ENCODE measurements around the gene SLC25A41. TPM values are rescaled to one million over a fixed set of nuclear protein-coding genes. Genes with fewer than 3 reads are reported as not detected.

The SLC25A41 gene
- total and polyA plus RNA-seq, 2 of the 13 experiments (the other 11 are each of a cell fraction or from before 2014, with no cell fraction given), result 0.33 to 0.95 TPM

GRCh38 chr19:6464070-6464873 is 30.7 kb upstream of the SLC25A41 start, which contains the start of gene CRB3 (continued):
- no peak for TF ChIP-seq ZNF577 (CRISPR knock-in tag; IDR thresholded peaks at IDR 0.05; ENCODE audit: borderline replicate concordance, low read depth)
- TF ChIP-seq YEATS2 (CRISPR knock-in tag; IDR thresholded peaks at IDR 0.05; ENCODE audit: borderline replicate concordance), result no peak; the same call in 1 of the 2 replicates
- no peak for TF ChIP-seq TBP (CRISPR knock-in tag; IDR thresholded peaks at IDR 0.05)
- no peak for TF ChIP-seq ZNF205 (CRISPR knock-in tag; IDR thresholded peaks at IDR 0.05)
- 0 out of 2 replicates have a peak, but pooled peaks have one; percentile 51 for TF ChIP-seq ZSCAN31 (CRISPR knock-in tag; IDR thresholded peaks at IDR 0.05; ENCODE audit: low read depth)
- no peak for TF ChIP-seq MEIS1 (CRISPR knock-in tag; IDR thresholded peaks at IDR 0.05; ENCODE audit: borderline replicate concordance)
- TF ChIP-seq RORA (CRISPR knock-in tag; IDR thresholded peaks at IDR 0.05), result no peak
- TF ChIP-seq, protein P1, sequence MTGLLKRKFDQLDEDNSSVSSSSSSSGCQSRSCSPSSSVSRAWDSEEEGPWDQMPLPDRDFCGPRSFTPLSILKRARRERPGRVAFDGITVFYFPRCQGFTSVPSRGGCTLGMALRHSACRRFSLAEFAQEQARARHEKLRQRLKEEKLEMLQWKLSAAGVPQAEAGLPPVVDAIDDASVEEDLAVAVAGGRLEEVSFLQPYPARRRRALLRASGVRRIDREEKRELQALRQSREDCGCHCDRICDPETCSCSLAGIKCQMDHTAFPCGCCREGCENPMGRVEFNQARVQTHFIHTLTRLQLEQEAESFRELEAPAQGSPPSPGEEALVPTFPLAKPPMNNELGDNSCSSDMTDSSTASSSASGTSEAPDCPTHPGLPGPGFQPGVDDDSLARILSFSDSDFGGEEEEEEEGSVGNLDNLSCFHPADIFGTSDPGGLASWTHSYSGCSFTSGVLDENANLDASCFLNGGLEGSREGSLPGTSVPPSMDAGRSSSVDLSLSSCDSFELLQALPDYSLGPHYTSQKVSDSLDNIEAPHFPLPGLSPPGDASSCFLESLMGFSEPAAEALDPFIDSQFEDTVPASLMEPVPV (CRISPR knock-in tag; IDR thresholded peaks at IDR 0.05), result 0 out of 2 replicates have a peak, but pooled peaks have one; percentile 73
- TF ChIP-seq SRSF1 (optimal IDR thresholded peaks at IDR 0.05; ENCODE audit: low read depth, low read length), result no peak
- TF ChIP-seq, protein P2, sequence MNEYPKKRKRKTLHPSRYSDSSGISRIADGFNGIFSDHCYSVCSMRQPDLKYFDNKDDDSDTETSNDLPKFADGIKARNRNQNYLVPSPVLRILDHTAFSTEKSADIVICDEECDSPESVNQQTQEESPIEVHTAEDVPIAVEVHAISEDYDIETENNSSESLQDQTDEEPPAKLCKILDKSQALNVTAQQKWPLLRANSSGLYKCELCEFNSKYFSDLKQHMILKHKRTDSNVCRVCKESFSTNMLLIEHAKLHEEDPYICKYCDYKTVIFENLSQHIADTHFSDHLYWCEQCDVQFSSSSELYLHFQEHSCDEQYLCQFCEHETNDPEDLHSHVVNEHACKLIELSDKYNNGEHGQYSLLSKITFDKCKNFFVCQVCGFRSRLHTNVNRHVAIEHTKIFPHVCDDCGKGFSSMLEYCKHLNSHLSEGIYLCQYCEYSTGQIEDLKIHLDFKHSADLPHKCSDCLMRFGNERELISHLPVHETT (CRISPR knock-in tag; conservative IDR thresholded peaks at IDR 0.05), result no peak
- TF ChIP-seq SOX6 (IDR thresholded peaks at IDR 0.05), result no peak
- TF ChIP-seq SOX6 (CRISPR knock-in tag; IDR thresholded peaks at IDR 0.05), result peak; percentile 50
- TF ChIP-seq NR0B2 (CRISPR knock-in tag; IDR thresholded peaks at IDR 0.05), result no peak
- TF ChIP-seq, protein P3, sequence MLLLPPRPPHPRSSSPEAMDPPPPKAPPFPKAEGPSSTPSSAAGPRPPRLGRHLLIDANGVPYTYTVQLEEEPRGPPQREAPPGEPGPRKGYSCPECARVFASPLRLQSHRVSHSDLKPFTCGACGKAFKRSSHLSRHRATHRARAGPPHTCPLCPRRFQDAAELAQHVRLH (CRISPR knock-in tag; IDR thresholded peaks at IDR 0.05; ENCODE audit: borderline replicate concordance, low read depth), result no peak
- TF ChIP-seq ZNF121 (CRISPR knock-in tag; IDR thresholded peaks at IDR 0.05), result no peak
- no peak for TF ChIP-seq SSRP1 (CRISPR knock-in tag; IDR thresholded peaks at IDR 0.05)
- TF ChIP-seq CAMTA2 (CRISPR knock-in tag; IDR thresholded peaks at IDR 0.05; ENCODE audit: borderline replicate concordance), result no peak
- TF ChIP-seq, protein P4, sequence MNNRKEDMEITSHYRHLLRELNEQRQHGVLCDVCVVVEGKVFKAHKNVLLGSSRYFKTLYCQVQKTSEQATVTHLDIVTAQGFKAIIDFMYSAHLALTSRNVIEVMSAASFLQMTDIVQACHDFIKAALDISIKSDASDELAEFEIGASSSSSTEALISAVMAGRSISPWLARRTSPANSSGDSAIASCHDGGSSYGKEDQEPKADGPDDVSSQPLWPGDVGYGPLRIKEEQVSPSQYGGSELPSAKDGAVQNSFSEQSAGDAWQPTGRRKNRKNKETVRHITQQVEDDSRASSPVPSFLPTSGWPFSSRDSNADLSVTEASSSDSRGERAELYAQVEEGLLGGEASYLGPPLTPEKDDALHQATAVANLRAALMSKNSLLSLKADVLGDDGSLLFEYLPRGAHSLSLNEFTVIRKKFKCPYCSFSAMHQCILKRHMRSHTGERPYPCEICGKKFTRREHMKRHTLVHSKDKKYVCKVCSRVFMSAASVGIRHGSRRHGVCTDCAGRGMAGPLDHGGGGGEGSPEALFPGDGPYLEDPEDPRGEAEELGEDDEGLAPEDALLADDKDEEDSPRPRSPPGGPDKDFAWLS (CRISPR knock-in tag; IDR thresholded peaks at IDR 0.05; ENCODE audit: borderline replicate concordance), result no peak
- no peak for TF ChIP-seq ZNF7 (CRISPR knock-in tag; IDR thresholded peaks at IDR 0.05)
- no peak for TF ChIP-seq ZNF354B (CRISPR knock-in tag; IDR thresholded peaks at IDR 0.05)
- TF ChIP-seq DMTF1 (CRISPR knock-in tag; IDR thresholded peaks at IDR 0.05), result no peak
- TF ChIP-seq NONO (IDR thresholded peaks at IDR 0.05), result no peak
- TF ChIP-seq NONO (CRISPR knock-in tag; conservative IDR thresholded peaks at IDR 0.05), result no peak

All from HepG2 (cell line).